Measurements from ENCODE around the gene NPRL2. TPM values are rescaled to one million over a fixed set of nuclear protein-coding genes. Genes with fewer than 3 reads are reported as not detected.

NPRL2 gene
- total RNA-seq, 1 experiment from 2014 or later: 35.4 TPM

DNA sequence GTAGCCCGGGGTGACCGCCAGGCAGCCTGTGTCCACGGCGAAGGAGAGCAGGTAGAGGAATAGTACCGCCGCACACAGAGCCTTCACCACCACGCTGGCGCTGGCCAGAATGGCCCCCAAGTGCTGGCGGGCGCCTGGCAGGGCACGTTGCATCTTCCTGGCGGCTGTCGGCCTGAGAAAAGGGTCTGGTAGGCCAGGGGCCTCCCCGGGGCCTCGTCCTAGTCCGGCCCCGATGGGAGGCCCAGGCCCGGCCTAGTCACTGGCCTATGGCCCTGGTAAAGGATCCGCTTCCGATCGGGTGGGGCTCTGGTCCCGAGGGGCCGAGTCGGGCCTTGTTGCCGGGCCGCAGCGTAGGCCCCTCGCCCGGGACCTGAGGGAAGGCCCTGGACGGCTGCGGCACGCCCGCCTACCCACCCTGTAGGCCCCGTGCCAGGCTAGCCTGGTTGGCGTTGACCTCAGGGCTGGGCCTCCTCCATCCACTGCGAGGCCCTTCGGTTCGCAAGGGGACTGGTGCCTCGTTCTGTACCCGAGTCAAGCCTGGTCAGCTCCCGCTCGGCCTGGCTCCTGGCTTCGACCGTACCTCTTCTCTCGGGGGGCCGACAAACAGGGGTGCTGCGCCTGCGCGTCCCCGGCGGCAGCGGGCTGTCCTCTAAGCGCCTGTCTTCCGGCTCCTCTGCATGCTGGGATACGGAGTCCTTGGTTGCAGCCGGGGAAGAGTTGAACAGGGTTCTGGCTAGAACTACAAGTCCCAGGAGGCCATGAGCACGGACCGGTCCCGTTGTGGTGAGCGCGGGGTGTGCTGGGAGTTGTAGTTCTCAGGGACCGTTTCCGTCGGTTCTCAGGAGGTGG, 8.6 kb upstream of the NPRL2 start, which contains the start of gene TMEM115:
TSS of gene TMEM115 (minus strand) at position 611 of the 849 bp plus-strand sequence. CDS start at position 153, 458 bp downstream.
- Histone ChIP-seq H3K79me2 (ENCODE audit: insufficient read depth, low read length) (peaks cover 41% of the 10 kb centered on the region), H3K9ac (ENCODE audit: low read length) (peak within 1 kb of the TSS; percentile 91), H3K4me2 (ENCODE audit: low read length) (peak within 1 kb of the TSS; percentile 89), H3K4me1 (ENCODE audit: control insufficient read depth in 1 of 2, insufficient read depth in 2 of 2, low read length in 2 of 2) (peaks cover 9 to 36% of the 10 kb centered on the region in 2 experiments; a peak in 3 of 4 replicates), H2AFZ (ENCODE audit: low read depth, low read length, poor library complexity, severe bottlenecking) (peak within 1 kb of the TSS; percentile 57), H4K20me1 (ENCODE audit: insufficient read depth) (no peaks in the 10 kb centered on the region), H3K4me3 (replicated peaks in 1 of 2; ENCODE audit: low read depth in 1 of 2, low read length in 2 of 2) (peak within 1 kb of the TSS; percentile 83 to 87), H3K36me3 (ENCODE audit: control insufficient read depth in 1 of 2, insufficient read depth in 2 of 2, low read length in 2 of 2) (peaks cover 9 to 17% of the 10 kb centered on the region in 2 experiments; a peak in 3 of 4 replicates), H3K27me3 (ENCODE audit: insufficient read depth, low read length) (no peaks in the 10 kb centered on the region), H3K27ac (ENCODE audit: low read depth, low read length) (peak within 1 kb of the TSS; percentile 82), H3K9me2 (ENCODE audit: insufficient read depth) (no peaks in the 10 kb centered on the region), H3K9me3 (ENCODE audit: control insufficient read depth in 1 of 2, insufficient read depth in 1 of 2, low read depth in 1 of 2, low read length in 2 of 2) (no peaks in the 10 kb centered on the region)
- intact Hi-C loops (cut with micrococcal nuclease): loop anchor here (1.0 to 10.0 kb wide), 2 partner anchors 8 to 1026 kb away; partner anchors contain the start of gene MANF
- ChIA-PET RAD21 (ENCODE audit: low non-redundant PET in 1 of 2, low total read pairs in 2 of 2, uncharacterized antibody in 2 of 2, unreplicated experiment in 2 of 2) (no interaction called here), CTCF (no interaction called here), POLR2A (interaction anchor here (0.5 to 0.6 kb wide), 2 partner anchors 9 kb away, joined by 3 read pairs; partner anchors contain the start of genes CYB561D2 and NPRL2)
- TF ChIP-seq MAX (IDR thresholded peaks at IDR 0.05) (no peak), EGR1 (IDR thresholded peaks at IDR 0.05; ENCODE audit: low read depth) (no peak), ZNF274 (IDR thresholded peaks at IDR 0.05; ENCODE audit: low read depth, low read length) (no peak), REST (IDR thresholded peaks at IDR 0.05; ENCODE audit: low read depth) (no peak), POLR2A (IDR thresholded peaks at IDR 0.05; ENCODE audit: borderline replicate concordance, extremely low read depth, insufficient read depth, insufficient read length) (no peak), SRF (IDR thresholded peaks at IDR 0.05; ENCODE audit: low read depth) (no peak), YY1 (IDR thresholded peaks at IDR 0.05; ENCODE audit: extremely low read depth, insufficient replicate concordance, low read depth, low read length) (peak; percentile 78), ZFX (IDR thresholded peaks at IDR 0.05) (peak; percentile 100), JUND (IDR thresholded peaks at IDR 0.05) (no peak), EZH2 (IDR thresholded peaks at IDR 0.05) (no peak), ATF3 (IDR thresholded peaks at IDR 0.05) (no peak), TCF7L2 (IDR thresholded peaks at IDR 0.05; ENCODE audit: borderline replicate concordance, extremely low read depth, insufficient read depth, insufficient read length) (peak; percentile 34), SP1 (IDR thresholded peaks at IDR 0.05; ENCODE audit: low read depth) (no peak), CEBPB (IDR thresholded peaks at IDR 0.05; ENCODE audit: low read depth) (no peak), POLR2AphosphoS5 (IDR thresholded peaks at IDR 0.05; ENCODE audit: low read depth, low read length) (peak; percentile 77), CBX3 (IDR thresholded peaks at IDR 0.05; ENCODE audit: low read depth) (no peak), FOSL1 (IDR thresholded peaks at IDR 0.05; ENCODE audit: low read depth) (no peak), RAD21 (IDR thresholded peaks at IDR 0.05; ENCODE audit: low read depth) (no peak)
- TF ChIP-seq, protein P1, sequence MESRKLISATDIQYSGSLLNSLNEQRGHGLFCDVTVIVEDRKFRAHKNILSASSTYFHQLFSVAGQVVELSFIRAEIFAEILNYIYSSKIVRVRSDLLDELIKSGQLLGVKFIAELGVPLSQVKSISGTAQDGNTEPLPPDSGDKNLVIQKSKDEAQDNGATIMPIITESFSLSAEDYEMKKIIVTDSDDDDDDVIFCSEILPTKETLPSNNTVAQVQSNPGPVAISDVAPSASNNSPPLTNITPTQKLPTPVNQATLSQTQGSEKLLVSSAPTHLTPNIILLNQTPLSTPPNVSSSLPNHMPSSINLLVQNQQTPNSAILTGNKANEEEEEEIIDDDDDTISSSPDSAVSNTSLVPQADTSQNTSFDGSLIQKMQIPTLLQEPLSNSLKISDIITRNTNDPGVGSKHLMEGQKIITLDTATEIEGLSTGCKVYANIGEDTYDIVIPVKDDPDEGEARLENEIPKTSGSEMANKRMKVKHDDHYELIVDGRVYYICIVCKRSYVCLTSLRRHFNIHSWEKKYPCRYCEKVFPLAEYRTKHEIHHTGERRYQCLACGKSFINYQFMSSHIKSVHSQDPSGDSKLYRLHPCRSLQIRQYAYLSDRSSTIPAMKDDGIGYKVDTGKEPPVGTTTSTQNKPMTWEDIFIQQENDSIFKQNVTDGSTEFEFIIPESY (IDR thresholded peaks at IDR 0.05; ENCODE audit: extremely low read depth, insufficient replicate concordance, low read length): peak; percentile 42
- TSS peak; percentile 60 for BruUV-seq (replicated peaks)
- peak; percentile 99 for ATAC-seq
- DNase-seq (ENCODE audit: low read depth, low spot score): peak; percentile 96
